Lung microvascular endothelial cell (primary cell): ENCODE results near the gene GPR158. TPM values are rescaled to one million over a fixed set of nuclear protein-coding genes. Genes with fewer than 3 reads are reported as not detected.
"Not testable (repeated sequence)": the region's sequence is repeated elsewhere in the genome, so short reads cannot be mapped to it uniquely, and the experiment has no call there.

ENCODE experiments used
- DNase-seq, 2 donors: peaks; one replicate each; pipeline versions ENCODE4 v3.0.0 to v3.0.0-alpha.2; 2010; ENCODE audit warnings: low read depth in 2 of 2
- total RNA-seq: library from RNA; depleted of rRNA; stranded (reverse); fragments of >200 nt; gene quantifications from 2 replicates; pipeline ENCODE4 v1.2.1, GENCODE V29; 2014

Gene GPR158
- not detected in 2 replicates for total RNA-seq

GRCh38 chr10:25174461-25175230 is at the start of gene GPR158:
Gene GPR158 (plus strand): TSS chr10:25175001. CDS start chr10:25175421, 420 bp downstream.
- DNase-seq, result peak; percentile 90 to 91

- DNase-seq, result no peak
Observed at GRCh38 chr10:25125201-25125611, 49.6 kb upstream of the GPR158 start.

GRCh38 chr10:25129592-25129991 is 45.2 kb upstream of the GPR158 start:
- DNase-seq, result no peak

- DNase-seq, result no peak
Observed at GRCh38 chr10:25130906-25131305, 43.9 kb upstream of the GPR158 start.

- DNase-seq, result no peak
Observed at GRCh38 chr10:25142116-25142864, 32.5 kb upstream of the GPR158 start.

GRCh38 chr10:25157650-25158049 is 17.2 kb upstream of the GPR158 start:
- DNase-seq, result no peak

GRCh38 chr10:25159591-25159990 is 15.2 kb upstream of the GPR158 start:
- no peak for DNase-seq

- DNase-seq, result no peak
Observed at GRCh38 chr10:25162391-25162790, 12.4 kb upstream of the GPR158 start.

- not testable (repeated sequence) for DNase-seq
Observed at GRCh38 chr10:25163464-25163863, 11.3 kb upstream of the GPR158 start.

- no peak for DNase-seq
Observed at GRCh38 chr10:25169740-25170139, 5.1 kb upstream of the GPR158 start.

- DNase-seq, result no peak
Observed at GRCh38 chr10:25170627-25171026, 4.2 kb upstream of the GPR158 start.

- peak in 1 of 2 donors; percentile 4 for DNase-seq
Observed at GRCh38 chr10:25175527-25176420, 973 bp downstream of the GPR158 start.

- DNase-seq, result no peak
Observed at GRCh38 chr10:25176421-25176968, 1.7 kb downstream of the GPR158 start.

- no peak for DNase-seq
Observed at GRCh38 chr10:25177093-25177753, 2.4 kb downstream of the GPR158 start.

GRCh38 chr10:25177754-25178135 is 2.9 kb downstream of the GPR158 start:
- DNase-seq, result no peak

- DNase-seq, result no peak
Observed at GRCh38 chr10:25178411-25178810, 3.6 kb downstream of the GPR158 start.

- no peak for DNase-seq
Observed at GRCh38 chr10:25180801-25181200, 6.0 kb downstream of the GPR158 start.

GRCh38 chr10:25182636-25183035 is 7.8 kb downstream of the GPR158 start:
- no peak for DNase-seq

GRCh38 chr10:25191162-25191895 is 16.5 kb downstream of the GPR158 start:
- DNase-seq, result no peak

GRCh38 chr10:25198151-25198550 is 23.4 kb downstream of the GPR158 start:
- no peak for DNase-seq
